T-helper 1 cell (primary cell): ENCODE data around the gene DRAXIN.

Experiments used
- DNase-seq, 5 donors: peaks; one replicate each; pipeline ENCODE4 v3.0.0-alpha.2; 2012 to 2020

Gene DRAXIN

DNA sequence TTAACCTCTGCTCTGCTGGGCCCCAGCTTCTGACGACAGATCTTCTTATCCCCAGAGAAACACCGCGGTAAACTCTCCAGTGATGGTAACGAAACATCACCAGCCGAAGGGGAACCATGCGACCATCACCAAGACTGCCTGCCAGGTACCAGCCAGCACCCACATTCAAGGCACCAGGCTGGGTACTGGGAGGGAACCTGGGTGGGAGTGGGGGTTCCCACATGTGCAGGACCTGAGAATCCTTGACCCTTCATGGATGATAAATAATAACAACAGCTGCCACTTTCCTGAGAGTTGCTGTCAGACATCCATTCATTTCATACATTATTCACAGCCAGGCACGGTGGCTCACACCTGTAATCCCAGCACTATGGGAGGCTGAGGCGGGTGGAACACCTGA is 20.8 kb downstream of the DRAXIN start:
- DNase-seq, result no peak

DNA sequence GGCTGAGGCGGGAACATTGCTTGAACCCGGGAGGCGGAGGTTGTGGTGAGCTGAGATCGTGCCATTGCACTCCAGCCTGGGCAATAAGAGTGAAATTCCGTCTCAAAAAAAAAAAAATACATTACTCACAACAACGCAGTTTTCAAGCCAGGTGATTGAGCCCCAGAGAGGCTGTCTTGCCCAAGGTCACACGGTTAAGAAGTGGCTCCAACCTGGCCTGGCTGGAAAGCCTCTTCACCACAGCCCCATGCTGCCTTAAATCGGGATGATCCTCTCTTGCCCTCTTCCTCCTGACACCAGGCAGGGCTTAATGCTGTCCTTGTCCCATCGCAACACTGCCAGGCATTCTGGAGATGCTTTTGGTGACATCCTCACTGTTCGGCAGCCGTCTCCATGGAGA is 21.6 kb downstream of the DRAXIN start:
- no peak for DNase-seq

DNA sequence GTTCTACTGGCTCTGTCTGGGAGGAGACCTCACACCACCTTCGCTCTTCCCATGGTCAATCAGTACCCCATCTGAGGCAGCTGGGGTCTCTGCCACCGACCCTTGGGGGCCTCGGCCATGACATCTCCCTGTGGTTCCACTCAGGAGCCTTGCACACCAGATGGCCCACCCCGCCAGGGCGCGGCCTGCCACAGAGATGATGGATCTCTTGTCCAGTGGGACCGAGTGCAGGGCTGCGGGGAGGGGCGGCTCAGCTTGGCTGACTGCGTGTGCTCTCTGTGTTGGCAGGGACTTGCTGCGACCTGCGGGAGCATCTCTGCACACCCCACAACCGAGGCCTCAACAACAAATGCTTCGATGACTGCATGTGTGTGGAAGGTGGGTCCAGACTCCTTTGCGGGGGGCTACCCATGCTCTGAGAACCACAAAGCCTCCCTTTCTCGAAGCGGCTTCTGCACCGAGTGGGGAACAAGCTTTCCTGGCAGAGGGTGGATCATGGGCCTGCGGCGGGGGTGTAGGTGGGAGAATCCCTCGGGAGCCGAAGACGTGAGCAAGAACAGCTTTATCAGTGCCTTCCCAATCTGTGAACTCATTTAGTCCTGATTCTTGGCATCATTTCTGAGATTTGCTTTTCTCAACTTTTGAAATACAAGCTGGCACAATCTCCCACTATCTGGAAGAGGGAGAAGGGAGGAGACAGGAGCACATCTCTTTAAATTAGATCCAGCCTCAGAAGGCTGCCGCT is 23.5 kb downstream of the DRAXIN start:
- DNase-seq, result no peak

DNA sequence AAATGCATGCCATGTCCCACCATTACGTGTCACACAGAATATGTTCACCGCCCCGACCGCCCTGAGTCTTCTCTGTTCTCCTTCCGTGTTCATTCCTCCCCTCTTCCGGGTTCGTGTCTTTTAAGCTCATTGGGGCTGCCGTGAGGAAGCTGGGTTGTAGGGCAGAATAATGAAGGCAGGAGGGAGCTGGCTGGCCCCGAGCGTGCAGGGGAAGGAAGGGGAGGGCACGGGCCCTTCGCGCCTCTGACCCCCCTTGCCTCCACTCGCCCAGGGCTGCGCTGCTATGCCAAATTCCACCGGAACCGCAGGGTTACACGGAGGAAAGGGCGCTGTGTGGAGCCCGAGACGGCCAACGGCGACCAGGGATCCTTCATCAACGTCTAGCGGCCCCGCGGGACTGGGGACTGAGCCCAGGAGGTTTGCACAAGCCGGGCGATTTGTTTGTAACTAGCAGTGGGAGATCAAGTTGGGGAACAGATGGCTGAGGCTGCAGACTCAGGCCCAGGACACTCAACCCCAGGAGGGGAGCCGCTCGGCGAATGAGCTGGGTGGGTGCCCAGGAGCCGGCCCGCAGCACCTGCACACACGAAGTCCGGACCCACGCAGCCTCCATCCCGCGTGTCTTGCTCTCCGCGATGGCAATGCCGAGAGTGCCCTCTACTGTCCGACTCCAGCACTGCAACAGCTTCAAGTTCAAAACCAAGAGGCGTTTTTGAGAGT is 28.0 kb downstream of the DRAXIN start:
- peak; percentile 65 to 85 (median 79) for DNase-seq

DNA sequence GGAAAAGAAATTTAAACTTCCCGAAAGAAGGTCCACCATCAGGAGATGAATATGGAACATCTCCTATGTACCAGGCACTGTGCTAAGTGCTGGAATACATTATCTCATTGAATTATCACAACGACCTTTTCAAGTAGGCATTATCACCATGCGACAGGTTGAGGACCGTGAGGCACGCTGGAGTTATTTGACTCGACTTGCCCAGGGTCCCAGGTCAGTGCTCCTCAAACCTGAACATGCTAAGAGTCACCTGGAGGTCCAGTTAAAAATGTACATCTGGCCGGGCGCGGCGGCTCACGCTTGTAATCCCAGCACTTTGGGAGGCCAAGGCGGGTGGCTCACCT is 28.5 kb downstream of the DRAXIN start:
- DNase-seq, result no peak

DNA sequence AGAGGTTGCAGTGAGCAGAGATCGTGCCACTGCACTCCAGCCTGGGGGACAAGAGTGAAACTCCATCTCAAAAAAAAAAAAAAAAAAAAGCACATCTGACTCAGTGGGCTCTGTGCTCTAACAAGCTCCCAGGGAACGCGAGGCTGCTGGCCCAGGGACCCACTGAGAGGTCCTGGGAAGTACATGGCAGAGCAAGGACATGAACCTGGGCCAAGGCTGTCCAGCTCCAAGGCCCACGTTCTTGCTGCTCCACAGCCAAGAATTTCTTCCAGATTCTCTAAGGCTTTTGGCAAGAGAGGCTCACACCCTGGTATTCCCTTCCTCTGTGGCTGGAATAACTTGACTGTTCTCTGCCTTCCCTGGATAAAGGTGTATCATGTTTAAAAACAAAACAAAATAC is 29.0 kb downstream of the DRAXIN start:
- DNase-seq, result no peak

DNA sequence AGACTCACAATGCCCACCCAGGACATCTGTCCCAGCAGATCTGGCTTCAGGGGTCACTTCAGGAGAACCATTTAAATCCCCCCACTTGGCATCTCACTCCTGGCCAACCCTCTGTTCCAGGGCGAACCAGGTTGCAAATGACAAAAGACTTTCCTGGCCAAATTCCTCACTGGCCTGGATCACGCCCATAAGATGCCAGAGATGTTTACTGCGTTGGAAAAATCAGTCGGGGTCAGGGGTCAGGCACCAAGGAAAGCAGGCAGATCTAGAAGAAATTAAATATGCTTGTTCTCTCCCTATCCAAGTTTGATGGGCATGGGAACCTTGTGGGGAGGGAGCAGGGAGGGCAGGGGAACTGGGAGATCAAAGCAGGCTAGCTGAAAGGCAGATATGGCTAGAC is 29.8 kb downstream of the DRAXIN start:
- DNase-seq, result no peak

DNA sequence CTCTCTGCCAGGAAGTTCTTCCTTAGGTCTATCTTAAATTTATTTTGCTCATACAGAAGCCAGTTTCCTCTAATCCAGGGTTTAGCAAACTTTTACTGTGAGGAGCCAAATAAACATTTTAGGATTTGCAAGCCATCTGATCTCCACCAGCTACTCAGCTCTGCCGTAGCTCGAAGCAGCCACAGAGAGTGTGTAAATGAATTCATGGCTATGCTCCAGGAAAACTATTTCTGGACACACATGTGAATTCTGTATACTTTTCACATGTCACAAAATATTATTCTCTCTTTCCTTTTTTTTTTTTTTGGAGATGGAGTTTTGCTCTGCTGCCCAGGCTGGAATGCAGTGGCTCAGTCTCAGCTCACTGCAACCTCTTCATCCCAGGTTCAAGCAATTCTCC is 31.0 kb downstream of the DRAXIN start:
- DNase-seq, result no peak

DNA sequence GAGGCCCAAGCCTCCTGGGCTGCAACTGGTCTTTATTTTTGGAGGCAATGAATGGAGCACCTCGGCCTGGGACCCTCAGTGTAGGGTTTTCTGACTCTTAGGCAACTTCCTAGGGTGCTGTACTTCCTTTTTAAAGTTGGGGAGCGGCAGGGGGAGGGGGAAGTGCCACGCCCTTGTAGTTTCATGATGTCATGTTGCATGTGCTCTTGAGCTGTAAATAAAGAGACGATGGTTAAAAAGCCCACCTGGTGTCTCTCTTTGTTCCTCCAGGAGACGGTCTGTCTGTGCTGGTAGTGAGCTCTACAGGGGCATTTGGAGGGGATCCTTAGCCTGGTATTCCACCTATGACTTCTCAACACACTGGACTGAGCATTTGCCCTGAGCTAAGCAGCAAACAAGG is 34.1 kb downstream of the DRAXIN start:
- DNase-seq, result no peak

DNA sequence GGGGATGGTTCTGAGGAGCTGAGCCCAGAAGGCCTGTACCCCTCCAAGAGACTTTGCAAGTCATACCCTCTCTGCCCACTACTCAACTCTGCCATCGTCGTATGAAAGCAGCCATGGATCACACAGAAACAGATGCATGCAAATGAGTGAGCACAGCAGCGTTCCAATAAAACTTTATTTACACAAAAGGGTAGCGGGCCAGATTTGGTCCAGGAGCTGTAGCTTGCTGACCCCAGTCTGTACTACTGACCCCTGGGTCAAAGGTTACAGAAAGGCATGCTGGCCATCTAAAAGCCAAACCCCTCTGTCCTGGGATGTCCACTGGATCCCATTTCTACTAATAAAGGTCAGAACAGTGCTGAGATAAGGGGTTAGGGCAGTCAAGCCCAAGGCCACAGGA is 35.6 kb downstream of the DRAXIN start:
- no peak for DNase-seq

DNA sequence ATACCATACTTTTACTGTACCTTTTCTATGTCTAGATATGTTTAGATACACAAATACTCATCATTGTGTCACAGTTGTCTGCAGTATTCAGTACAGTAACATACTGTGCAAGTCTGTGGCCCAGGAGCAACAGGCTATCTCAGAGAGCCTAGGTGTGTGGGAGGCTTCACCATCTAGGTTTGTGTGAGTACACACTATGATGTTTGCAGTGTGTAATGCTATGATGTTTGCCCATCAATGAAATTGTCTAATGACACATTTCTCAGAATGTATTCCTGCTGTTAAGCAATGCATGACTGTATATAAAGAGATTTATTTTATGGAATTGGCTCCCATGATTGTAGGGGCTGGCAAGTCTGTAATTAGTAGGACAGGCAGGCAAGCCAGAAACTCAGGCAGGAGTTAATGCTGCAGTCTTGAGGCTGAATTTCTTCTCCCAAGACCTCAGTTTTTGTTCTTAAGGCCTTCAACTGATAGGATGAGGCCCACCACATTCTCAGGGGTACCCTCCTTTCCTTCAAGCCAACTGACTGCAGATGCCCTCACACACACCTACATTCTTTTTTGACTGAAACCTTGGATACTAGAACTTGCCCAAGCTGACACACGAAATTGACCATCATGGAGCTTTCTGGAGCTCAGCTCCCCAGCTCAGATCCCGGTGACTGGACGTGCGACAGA is 36.8 kb downstream of the DRAXIN start:
- no peak for DNase-seq

DNA sequence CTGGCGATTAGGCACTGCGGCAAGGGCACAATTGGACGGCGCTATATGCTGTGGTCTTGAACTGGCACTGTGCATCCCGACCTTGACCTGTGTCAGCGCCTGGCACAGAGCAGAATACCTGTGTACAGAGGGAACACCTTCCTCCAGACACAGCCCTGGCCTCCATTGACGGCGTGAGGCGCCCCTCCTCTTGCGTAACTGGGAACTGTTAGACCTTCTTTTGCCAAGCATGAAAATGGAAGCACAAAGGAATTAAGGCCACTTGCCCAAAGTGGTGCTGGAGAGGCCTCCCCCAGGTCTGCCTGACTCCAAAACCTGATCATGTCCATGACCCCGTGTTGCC is 37.6 kb downstream of the DRAXIN start:
- no peak for DNase-seq

DNA sequence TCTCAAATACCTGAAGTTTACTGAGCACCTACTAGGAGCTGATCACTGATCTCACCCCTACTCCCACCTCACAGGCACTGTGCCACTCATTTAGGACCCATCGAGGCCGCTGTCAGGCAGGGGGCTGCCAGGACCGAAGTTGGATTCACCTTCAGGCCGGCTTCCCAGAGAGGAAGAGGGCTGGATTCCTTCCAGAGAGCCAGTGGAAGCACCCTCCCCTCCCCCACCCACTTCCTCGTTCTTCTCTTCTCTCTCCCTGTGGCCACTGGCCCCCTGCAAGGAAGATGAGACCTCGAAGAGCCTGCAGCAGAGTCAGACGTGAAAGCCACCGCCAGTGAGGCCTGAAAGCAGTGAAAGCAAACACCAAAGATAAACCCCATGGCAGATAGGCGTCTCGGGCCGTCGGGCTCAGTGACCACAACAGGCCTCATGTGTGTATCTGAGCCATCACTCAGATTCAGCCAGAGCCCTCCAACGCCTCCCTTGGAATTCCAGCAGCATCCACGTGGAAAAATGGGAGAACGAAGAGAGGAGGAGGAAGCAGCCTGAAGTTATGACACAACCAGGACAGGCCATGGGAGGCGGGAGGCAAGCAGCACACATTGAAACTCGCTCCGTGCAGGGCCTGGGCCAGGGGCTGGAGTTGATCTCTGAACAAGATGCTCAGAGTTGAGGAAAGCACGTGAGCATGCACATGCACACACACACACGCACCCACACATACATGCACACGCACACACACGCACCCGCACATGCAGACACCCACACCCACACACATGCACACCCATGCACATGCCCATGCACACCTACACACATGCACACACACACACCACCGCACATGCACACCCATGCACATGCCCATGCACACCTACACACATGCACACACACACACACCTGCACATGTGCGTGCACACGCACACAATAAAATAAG is 38.3 kb downstream of the DRAXIN start:
- DNase-seq, result no peak

DNA sequence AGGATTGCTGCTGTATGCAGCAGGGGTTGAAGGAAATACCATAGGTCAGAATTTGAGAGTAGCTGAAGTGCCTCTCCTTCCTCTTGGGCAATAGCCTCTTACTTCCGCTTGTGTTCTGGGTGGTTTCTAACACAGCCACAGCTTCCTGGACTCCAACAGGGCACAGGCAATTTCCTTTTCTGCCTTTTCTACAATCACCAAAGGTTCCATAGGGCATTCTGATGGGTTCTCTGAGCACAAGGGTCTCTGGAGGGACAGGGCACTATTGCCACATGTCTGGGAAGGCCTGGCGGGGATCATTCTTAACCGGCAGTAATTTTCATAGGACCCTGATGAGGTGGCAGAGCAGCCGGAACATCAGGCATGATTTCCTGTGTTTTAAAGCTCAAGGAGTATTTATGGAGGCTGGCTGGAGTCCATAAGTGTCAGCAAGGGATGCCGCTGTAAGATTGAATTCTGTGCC is 39.0 kb downstream of the DRAXIN start:
- peak in 2 of 5 donors; percentile 26 to 83 for DNase-seq

DNA sequence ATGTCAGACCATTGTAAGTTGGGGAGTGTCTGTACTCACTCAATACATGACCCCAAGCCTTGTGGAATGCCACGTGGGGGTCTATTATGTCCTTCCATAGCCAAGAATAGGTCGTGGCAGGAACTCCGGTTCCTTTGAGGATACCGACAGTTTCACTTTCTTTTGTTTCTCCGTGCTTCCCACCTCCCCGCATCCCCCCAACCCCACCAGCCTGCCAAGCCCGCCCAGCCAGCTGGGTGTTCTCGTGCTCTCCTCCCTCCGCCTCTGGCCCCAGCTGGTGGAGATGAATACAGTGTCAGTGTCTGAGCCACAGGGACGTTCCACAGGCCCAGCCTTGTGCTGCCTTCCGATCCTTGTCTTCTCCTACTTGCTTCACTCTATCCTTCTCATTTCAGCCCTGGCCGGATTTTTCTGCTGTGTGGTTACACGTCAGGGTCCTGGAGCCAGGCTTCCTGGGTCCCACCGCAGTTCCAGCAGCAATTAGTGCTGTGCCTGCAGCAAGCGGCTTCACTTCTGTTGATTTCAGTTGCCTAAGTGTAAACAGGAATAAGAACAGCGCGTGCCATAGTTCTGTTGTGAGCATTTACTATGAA is 40.3 kb downstream of the DRAXIN start:
- no peak for DNase-seq

DNA sequence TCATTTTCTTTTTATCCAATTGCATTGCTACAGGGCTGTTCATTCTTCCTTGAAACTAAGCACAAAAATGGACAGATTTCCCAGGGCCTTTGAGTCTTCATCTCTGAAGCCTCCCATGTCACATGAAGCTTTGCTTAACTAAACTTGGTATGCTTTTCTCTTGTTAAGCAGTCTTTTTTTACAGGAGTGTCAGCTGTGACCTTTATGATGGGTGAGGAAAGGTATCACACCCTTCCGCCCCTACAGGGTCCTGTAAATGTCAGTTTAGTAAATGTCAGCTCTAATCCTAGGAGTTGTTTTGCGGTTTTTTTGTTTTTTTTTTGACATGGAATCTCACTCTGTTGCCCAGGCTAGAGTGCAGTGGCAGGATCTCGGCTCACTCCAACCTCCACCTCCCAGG is 41.8 kb downstream of the DRAXIN start:
- no peak for DNase-seq

DNA sequence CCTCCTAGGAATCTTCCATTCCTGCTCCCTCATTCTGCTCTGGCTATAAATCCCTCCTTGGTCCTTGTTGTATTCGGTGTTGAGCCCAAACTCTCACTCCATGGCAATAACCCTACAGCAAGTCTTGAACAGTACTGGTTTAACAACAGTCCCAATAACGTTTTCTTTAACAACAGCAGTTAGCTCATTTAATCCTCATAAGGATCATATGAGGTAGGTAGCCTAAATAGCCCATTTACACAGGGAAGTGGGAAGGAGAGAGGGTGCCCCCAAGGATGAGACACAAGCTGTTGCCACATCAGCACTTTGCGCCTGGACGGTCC is 44.0 kb downstream of the DRAXIN start:
- DNase-seq, result no peak

DNA sequence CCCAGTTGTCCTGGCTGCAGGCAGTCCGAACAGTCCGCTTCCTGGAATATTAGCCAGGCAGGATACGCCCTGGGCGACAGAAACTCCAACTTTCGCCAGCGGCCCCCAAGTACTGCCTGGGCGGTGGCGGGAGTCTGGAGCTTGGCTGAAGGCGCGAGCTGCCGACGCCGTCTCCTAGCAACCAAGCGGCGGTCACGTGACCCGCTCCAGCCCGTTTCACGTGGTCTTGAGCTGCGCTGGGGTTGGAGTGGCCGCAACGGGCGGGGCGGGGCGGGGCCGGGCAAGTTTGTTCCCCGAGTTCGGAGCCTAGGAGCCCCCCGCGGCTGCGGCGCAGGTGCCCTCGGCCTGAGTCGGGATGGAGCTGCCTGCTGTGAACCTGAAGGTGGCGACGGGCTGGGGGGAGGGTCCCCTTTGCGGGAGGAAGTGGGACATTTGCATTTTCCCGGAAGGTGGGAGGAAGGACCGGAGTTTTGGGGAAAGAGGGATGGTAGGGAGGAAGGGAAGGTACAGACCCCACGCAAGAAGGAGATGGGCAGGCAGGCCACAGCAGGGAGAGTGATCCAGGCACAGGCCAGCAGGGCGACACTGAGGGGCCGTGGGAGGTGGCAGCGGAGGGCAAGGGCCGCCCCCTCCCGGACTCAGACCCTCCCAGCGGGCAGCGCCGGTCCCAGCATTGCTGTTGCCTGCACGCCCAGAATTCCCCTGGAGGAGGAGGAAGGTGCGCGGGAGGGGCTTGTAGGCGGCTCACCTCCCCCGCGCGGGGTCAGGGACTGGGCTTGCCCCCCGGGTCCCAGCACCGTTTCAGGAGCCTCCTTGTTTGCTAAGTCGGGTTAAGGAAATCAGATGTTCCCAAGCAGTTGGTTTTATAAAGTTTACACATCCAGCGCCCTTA is 44.6 kb downstream of the DRAXIN start, which contains the start of gene AGTRAP:
Gene AGTRAP, plus strand, starts transcription at position 283 of the 892 bp plus-strand sequence. Its CDS starts 73 bp downstream, at position 356.
- DNase-seq, result peak; percentile 77 to 90 (median 84)

DNA sequence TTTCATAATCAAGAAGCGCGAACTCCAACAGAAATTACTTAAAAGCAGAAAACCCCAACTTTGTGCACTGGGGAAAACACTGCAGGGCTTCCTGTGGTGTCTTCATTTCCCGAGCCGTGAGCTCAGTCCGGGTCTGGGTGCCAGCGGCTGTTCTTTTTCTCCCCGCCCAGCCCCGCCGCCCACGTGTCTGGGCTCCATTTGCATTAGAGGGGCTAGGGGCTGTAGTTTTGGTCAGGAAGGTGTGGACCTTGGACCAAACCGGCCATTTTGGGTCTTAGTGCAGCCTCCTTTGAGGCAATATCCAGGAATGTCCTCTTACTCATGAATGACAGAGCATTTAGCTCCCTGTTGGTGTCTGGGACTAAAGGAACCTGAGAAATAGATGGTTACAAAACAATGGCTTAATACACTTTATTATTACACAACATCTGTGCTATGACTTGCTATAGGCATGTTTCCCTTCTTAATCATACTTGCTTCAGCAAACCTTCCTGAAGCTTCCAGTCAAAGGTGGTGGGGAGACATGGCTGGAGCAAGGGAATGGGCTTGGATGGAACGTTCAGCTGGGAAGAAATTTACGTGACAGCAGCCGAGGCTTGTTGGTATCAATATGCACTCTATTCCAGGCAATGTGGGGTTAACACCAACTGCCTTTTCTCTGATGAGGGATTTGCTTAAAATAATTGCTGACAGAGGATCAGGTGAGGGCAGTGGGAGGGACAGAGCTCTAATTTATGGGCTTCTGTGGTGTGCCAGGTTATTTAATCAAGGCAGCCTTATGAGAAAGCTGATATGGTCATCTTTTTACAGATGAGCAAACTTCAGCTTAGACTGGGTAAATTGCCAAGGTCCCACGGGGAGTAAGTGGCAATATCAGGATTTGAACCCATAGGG is 45.5 kb downstream of the DRAXIN start:
- DNase-seq, result peak in 2 of 5 donors; percentile 24 to 59

DNA sequence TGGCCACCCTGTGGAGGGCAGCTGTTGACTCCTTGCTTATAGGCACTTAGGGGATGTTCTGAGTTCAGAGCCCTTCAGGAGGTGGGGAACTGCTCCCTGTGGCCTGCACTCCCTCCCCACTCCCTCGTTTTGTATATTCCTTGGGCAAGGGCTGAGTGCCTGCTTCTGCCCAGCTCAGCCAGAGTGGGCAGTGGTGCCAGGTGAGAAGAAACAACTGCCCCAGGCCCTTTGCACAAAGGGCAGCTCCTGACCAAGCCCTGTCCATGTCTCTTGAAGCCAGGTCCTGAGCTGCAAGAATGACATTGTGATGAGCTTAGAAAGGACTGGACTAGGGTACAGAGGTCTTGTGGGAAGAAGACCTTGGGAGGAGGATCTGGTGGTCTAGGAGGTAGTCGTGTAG is 46.6 kb downstream of the DRAXIN start:
- DNase-seq, result no peak
